ENCODE results near the gene MRPS34. TPM values are rescaled to one million over a fixed set of nuclear protein-coding genes. Genes with fewer than 3 reads are reported as not detected.

MRPS34 gene
- total RNA-seq, 1 donor from 2014 or later = 87.7 TPM

GRCh38 chr16:1727651-1728624 is 45.0 kb downstream of the MRPS34 start:
- DNase-seq (ENCODE audit: low spot score) = no peak

- DNase-seq (ENCODE audit: low spot score) = no peak
Observed at GRCh38 chr16:1726661-1727502, 46.1 kb downstream of the MRPS34 start.

- DNase-seq (ENCODE audit: low spot score) = no peak
Observed at GRCh38 chr16:1724491-1724890, 48.4 kb downstream of the MRPS34 start.

- peak; percentile 40 for DNase-seq (ENCODE audit: low spot score)
Observed at GRCh38 chr16:1723450-1724147, 49.3 kb downstream of the MRPS34 start.

Other genes with a start within 250 kb of the MRPS34 start
- gene TMEM204, start 239.5 kb downstream of the MRPS34 start, total RNA-seq = 23.1 TPM
- gene IFT140, start 161.1 kb downstream of the MRPS34 start, total RNA-seq = 48.5 TPM
- gene CRAMP1, start 160.8 kb downstream of the MRPS34 start, total RNA-seq = 21.1 TPM
- 62.7 TPM for gene JPT2, start 94.9 kb downstream of the MRPS34 start, total RNA-seq
- 94.1 TPM for gene MAPK8IP3, start 66.9 kb downstream of the MRPS34 start, total RNA-seq
- 129 TPM for gene NME3, start 1.6 kb downstream of the MRPS34 start, total RNA-seq
- gene EME2, start 324 bp downstream of the MRPS34 start, total RNA-seq = 31.9 TPM
- gene SPSB3, start 9.4 kb upstream of the MRPS34 start, total RNA-seq = 57.9 TPM
- 54.4 TPM for gene NUBP2, start 9.8 kb upstream of the MRPS34 start, total RNA-seq
- gene IGFALS, start 20.6 kb upstream of the MRPS34 start, total RNA-seq = 29.3 TPM
- 82.2 TPM for gene HAGH, start 53.7 kb upstream of the MRPS34 start, total RNA-seq
- 49.6 TPM for gene FAHD1, start 54.1 kb upstream of the MRPS34 start, total RNA-seq
- 0.17 TPM for gene MEIOB, start 99.0 kb upstream of the MRPS34 start, total RNA-seq
- gene HS3ST6, start 145.3 kb upstream of the MRPS34 start, total RNA-seq = not detected
- gene MSRB1, start 170.1 kb upstream of the MRPS34 start, total RNA-seq = 41.2 TPM
- gene RPL3L, start 181.6 kb upstream of the MRPS34 start, total RNA-seq = not detected
- gene NDUFB10, start 186.4 kb upstream of the MRPS34 start, total RNA-seq = 145 TPM
- 1,121 TPM for gene RPS2, start 191.7 kb upstream of the MRPS34 start, total RNA-seq
- not detected for gene RNF151, start 193.7 kb upstream of the MRPS34 start, total RNA-seq
- gene TBL3, start 198.9 kb upstream of the MRPS34 start, total RNA-seq = 32.5 TPM
- 2.7 TPM for gene NOXO1, start 208.3 kb upstream of the MRPS34 start, total RNA-seq
- gene GFER, start 211.1 kb upstream of the MRPS34 start, total RNA-seq = 34.3 TPM
- gene SYNGR3, start 216.8 kb upstream of the MRPS34 start, total RNA-seq = 1.4 TPM
- gene ZNF598, start 236.7 kb upstream of the MRPS34 start, total RNA-seq = 42.1 TPM
- gene NPW, start 246.7 kb upstream of the MRPS34 start, total RNA-seq = 1.6 TPM